Stimulated activated CD4-positive, alpha-beta T cell treated with anti-CD3 and anti-CD28 coated beads, Interleukin-2, amount 100 ng/mL, for 24 hours (primary cell): ENCODE results near the gene MRM1.
A peak's percentile ranks its signal among the peaks of the same experiment; 100 is the strongest.
"Not testable (repeated sequence)": the region's sequence is repeated elsewhere in the genome, so short reads cannot be mapped to it uniquely, and the experiment has no call there.

Source experiments
- DNase-seq, 2 donors: peaks; one replicate each; pipeline ENCODE4 v3.0.0-alpha.2; 2020

Gene MRM1

DNA sequence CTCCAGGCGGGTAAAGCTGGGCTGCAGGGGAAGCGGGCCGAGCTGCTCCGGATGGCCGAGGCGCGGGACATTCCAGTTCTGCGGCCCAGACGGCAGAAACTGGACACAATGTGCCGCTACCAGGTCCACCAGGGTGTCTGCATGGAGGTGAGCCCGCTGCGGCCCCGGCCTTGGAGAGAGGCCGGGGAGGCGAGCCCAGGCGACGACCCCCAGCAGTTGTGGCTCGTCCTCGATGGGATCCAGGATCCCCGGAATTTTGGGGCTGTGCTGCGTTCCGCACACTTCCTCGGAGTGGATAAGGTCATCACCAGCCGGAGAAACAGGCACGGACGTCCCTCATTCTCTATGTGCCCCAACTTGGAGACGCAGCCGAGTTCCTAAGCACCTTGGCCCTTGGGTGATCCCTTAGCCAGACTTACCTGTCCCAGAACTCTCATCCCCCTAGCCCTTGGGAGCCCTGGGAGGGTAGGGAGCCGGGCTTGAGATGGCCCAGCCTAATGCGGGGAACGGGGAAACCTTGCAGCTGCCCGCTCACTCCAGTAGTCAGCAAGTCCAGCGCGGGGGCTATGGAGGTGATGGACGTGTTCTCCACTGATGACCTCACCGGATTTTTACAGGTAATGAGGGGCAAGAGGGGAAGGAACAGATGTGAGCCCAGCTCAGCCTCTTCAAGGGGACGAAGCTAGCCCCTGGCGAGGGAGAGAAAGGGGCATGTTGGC lies 806 bp downstream of the MRM1 start:
- DNase-seq = peak; percentile 27 to 32

GRCh38 chr17:36602924-36603384 lies 1.6 kb downstream of the MRM1 start:
- DNase-seq = peak; percentile 70 to 71

GRCh38 chr17:36605028-36605427 lies 3.6 kb downstream of the MRM1 start:
- DNase-seq = not testable (repeated sequence)

DNA sequence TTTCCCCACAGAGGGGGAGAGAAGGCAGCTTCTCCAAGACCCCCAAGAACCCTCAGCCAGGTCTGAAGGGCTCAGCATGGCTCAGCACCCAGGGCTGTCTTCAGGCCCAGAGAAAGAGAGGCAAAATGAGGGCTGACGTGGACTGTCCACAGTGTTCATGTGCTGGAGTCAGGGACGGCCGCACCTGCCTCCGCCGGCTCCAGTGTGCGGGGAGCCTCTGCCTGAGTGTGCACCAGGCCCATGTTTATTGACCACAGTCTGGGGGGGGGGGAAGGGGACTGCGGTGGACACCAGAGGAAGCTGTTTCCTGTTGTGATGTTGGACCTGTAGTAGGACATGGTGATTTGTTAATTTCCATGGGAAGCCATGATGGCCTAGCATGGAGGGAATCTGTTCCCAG lies 6.9 kb downstream of the MRM1 start:
- no peak for DNase-seq

DNA sequence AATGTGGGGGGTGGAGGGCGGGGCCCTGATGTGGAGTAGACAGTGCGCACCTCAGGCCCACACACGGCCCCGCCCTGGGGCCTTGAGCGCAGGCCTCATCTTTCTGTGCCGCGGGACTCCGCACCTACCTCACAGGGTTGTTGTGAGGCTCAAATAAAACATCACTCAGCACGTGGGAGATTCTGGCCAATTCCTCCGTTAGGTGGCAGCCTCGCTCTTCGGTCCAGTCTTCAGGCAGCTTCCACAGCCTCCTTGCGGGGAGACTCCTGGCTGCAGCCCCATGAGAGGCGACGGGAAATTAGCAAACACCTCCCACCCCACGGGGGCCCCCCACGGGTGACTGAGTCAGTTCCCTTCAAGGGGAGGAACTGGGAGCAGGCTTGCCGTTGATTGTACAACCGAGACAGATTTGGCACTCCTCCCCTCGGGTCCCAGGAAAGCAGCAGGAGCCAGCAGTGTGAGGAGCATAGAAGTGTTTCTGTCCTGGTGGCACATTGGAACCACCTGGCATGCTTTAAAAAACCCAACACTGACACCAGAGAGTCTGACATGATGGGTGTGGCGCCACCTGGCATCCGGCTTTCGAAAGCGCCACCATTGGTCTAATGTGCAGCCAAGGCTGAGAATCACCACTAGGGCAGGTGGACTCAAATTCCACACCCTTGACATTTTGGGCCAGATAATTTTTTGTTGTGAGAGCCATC lies 7.6 kb downstream of the MRM1 start:
- DNase-seq = no peak

GRCh38 chr17:36609498-36609862 lies 8.1 kb downstream of the MRM1 start:
- DNase-seq = no peak

DNA sequence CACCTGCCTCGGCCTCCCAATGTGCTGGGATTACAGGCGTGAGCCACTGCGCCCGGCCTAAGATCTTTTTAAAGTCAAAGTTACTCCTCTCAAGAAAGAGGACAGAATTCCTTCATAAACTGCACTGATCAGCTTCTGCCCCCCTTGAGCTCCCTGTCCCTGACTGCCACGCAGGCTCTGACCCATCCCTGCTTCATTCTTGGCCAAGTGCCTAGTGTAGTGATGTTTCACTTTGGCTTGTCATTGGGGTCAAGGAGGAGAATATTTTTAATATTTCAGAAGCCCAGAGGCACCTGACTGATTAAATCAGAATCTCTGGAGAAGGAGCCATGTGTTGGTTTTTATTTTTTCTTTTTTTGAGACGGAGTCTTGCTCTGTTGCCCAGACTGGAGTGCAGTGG lies 9.1 kb downstream of the MRM1 start:
- DNase-seq = no peak

- DNase-seq = no peak
Measured at GRCh38 chr17:36611345-36612072, 10.1 kb downstream of the MRM1 start.

DNA sequence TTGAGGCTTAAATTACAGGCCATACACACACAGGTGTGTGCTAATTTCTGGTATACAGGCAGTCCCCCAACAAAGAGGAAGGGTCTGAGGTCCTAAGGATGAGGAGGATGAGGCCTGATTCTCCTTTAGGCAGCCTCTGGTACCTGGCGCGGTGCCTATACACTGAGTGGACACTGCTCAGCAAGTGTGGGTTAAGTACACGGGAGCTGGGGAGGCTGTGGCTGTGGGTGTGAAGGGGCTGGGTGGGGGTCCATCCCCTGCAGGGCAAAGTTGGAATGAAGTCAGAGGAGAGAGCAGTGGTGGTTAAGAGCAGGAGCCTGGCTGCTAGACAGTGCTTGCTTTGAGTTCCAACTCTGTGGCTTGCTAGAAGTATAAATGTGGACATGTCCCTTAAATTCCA lies 10.9 kb downstream of the MRM1 start:
- no peak for DNase-seq

DNA sequence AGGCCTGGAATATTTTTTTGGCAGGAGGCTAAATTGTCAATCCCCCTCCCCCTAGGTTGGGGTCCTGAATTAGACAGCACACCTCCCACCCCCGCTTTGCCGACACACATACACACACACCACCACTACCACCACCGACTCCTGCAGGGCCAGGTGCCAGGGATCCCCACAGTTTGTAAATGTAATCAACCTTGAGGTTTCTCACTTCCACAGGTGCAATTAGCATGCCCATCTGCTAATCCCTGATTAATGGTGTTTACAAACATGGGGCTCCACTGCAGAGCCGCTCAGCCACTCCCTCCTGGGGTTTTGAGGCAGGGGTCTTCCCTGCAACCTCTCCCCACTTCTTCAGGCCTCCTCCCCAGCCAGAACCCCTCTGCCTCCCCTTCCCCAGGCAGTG lies 11.8 kb downstream of the MRM1 start:
- DNase-seq = no peak

DNA sequence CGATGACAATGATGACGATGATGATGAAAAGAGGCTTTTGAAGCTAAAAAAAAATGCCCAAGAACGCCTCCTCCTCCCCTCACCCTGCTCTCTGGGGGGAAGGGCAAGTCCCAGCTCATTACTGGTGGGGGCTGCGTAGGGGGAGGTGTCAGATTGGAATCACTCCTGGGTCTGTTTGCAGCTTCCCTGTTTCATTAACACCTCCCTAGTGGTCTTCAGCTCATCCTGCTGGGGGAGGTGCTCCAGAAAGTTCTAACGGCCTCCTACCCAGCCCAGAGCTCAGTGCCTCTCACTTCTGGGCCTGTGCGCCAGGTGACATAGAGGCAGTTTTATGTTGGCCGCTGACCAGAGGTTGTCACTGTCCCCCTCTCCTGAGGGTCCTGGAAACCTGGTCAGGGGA lies 12.7 kb downstream of the MRM1 start:
- no peak for DNase-seq

DNA sequence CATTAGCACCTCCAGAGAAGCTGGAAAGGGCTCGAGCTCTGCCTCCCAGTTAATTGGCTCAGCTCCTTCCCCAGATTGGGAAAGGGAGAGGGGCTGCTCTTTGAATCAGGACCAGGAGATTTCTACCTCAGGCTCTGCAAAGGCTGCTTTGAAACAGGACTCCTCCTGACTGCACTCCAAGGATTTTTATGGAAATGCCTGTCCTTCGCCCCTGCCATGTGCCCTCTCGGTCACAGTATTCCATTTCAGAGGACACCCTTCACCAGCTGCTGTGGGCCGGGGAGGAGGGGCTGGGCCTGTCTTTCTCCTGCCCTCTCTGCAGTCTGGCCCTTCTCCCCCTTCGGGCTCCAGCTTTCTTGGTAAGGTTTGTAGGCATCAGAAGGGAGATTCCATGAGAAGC lies 13.6 kb downstream of the MRM1 start:
- DNase-seq = no peak

GRCh38 chr17:36616061-36617029 lies 15.0 kb downstream of the MRM1 start:
- no peak for DNase-seq

DNA sequence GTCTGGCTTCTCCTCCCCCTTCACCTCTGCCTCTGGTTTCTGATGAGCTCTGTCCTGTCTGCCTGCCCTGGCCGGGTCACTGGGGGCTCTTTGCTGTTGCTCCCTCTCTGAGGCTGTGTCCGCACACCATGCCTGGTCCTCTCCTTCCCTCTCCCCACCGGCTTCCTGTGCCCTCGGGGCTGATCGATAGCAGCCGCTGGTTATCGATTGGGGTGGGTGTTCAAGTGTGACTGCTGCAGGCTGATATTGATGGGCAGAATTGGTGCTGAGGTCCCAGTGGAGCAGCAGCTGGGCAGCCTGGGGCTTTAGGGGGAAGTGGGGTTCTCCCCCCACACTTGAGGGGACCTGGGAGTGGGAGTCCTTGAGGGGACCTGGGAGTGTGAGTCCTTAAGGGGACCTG lies 16.4 kb downstream of the MRM1 start:
- DNase-seq = no peak

GRCh38 chr17:36623281-36623680 lies 21.9 kb downstream of the MRM1 start:
- DNase-seq = no peak

GRCh38 chr17:36625188-36625587 lies 23.8 kb downstream of the MRM1 start:
- DNase-seq = no peak

GRCh38 chr17:36627101-36627500 lies 25.7 kb downstream of the MRM1 start:
- no peak for DNase-seq

DNA sequence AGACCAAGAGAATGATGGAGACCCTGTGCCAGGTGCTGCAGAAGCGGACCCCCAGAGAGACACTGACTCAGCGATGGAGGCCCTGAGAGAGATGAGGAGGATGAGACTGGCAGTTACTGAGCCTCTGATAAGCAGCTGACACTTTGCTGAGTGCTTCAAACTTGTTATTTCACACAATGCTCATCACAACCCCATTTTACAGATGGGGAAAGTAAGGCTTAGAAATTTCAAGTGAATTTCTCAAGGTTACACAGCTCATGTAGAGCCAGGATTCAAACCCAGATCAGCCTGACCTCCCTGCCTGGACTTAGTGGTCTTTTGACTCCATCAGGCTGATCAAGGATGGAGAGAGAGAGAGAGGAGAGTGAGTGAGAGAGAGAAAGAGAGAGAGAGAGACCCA lies 27.2 kb downstream of the MRM1 start:
- no peak for DNase-seq

- DNase-seq = peak; percentile 87 to 88
Measured at GRCh38 chr17:36629252-36629847, 28.0 kb downstream of the MRM1 start.

DNA sequence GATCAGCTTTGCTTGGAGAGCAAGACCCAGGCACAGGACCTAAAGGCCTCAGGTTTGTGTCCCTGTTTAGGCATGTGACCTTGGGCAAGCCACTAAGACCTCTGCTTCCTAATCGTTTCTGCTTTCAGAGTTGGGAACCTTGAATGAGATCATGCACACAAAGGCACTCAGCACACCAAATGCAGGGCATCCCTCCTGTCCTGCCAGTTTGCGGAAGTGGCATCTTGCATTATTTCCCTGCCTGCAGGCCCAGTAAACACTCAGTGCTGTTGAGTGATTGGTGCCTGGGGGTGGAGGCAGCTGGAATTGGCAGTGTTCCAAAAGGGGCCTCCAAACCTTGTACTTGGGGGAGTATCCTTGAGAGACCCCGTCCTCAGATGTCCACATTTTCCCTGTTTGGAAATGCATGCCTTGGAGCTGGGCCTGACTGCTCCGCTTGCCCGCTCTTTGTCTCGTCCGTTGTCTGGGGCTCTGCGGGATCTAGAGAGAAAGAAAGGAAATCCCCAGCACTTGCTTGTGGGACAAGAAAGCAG lies 28.7 kb downstream of the MRM1 start:
- no peak for DNase-seq

DNA sequence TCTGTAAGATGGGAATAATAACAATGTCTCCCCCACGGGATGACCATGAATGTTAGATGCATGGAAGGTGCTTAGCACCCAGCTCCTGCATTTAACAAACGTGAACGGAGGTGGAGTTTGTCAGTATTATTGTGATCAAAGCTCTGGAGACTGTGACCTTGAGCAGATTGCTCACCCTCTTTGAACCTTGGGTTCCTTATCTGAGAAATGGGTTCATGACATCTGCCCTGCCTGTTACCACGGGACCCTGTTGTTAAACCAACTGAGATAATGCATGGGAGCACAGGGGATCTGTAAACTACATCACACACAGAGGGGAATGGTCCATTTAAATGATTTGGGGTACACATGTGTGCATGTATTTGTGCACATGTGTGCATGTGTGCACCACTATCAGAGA lies 29.6 kb downstream of the MRM1 start:
- no peak for DNase-seq
